Suppressor macrophage treated with lipopolysaccharide for 1 hour (primary cell): Measurements from ENCODE around the gene THRSP.

Source experiments
- DNase-seq, 3 donors: peaks; one replicate each; pipeline ENCODE4 v3.0.0-alpha.2; 2020 to 2022

Gene THRSP

DNA sequence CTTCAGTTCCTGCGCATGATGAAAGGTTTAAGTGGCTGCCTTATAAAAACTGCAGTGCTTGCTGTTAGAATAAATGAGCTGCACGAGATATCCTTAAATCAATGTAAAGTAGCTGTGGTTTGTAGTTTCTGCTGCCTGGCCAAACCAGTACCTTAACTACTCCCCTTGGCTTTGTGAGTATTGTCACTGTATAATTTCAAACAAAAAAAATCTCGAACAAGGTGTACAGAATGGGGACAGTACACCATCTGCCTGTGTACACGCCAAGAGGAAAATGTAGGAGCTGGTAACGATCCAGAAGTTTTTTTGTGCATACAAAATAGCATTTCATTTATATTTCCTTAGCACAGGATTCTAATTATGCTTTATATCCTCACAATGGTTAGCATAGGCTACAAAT is 36.6 kb downstream of the THRSP start:
- no peak for DNase-seq

DNA sequence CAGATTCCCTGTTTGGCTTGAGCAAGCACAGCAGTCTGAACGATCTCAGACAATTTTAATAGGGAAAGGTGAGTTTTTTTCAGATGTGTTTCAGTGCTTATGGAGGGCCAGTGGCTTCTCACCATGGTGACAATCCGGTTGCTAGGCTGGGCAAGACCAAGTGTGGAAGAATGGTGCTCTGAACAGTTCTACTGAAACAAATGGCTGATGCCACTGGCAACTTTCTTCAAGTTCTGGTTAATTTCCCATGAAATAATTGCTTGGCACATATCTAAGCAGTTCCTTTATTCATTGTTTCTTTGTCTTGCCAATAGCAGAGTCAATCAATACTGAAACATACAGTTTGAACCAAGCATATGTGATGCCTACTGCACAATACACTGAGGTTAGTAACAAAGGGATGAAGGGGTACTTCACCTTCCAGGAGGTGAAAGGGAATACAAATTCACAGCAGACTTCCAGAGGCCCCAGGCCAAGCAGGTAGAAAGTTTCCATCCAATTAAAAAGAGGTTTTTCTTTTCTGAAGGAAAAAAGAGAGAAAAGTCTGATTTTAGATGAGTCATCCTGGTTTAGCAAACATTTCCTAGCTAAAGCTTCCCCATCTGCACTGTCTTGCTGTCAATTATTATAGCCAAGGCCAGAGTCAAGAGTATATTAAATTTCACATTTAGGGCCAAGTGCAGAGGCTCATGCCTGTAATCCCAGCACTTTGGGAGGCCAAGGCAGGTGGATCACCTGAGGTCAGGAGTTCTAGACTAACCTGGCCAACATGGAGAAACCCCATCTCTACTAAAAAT is 37.2 kb downstream of the THRSP start:
- DNase-seq, result no peak

- DNase-seq, result no peak
These were observed 45.7 kb downstream of the THRSP start for GRCh38 chr11:78109081-78110015.

- no peak for DNase-seq
These were observed 46.7 kb downstream of the THRSP start for GRCh38 chr11:78110351-78110750.

DNA sequence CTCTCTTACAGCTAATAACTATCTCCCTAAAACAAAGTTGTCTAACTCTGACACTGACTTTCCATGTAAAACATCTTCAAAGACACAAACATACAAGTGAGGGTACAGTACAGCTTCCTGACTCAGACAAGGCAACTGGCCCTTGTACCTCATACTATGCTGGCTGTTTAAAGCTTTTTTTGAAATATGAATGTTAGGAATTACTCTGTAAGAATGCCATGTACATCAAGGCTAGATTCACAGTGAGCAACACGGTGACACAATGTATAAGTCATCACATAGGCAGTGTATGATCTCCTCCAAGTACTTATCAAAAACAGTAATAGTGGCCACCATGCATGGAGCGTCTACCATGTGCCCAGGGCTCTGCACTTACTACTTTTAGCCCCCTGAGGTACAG is 47.2 kb downstream of the THRSP start:
- DNase-seq, result no peak

DNA sequence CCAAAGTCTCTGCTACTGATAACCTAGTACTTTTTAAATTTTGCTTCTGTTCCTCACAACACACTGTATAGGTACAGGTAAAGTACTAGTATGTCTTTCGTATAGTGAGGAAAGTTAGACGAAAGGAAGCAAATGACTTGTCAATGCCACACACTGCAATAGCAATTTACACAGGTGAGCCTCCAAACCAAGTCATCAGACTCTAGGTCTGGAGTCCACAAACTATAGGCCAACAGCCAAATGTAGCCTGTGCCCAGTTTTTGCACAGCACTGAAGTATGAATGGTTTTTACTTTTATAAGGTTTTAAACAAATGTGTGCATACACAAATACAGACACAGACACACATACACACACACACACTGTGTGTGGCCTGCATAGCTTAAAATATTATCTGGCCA is 47.6 kb downstream of the THRSP start:
- no peak for DNase-seq

GRCh38 chr11:78112582-78113275 is 49.1 kb downstream of the THRSP start:
- no peak for DNase-seq
